Thyroid gland (tissue), 4 donors: ENCODE measurements around the gene UBQLNL. TPM values are rescaled to one million over a fixed set of nuclear protein-coding genes. Genes with fewer than 3 reads are reported as not detected.

Experiments
- DNase-seq, 2 donors: peaks; one replicate each; pipeline ENCODE4 v3.0.0-alpha.2; 2019
- H3K27ac ChIP-seq, 3 donors: fragments of 200-600 bp; sonication (generic); 1 replicate in 2 of 3; 2 replicates in 1 of 3; pipeline ENCODE4 v1.5.1; 2016 to 2019; ENCODE audit warnings: mild to moderate bottlenecking in 1 of 3, moderate library complexity in 1 of 3
- H3K27me3 ChIP-seq: fragments of 200-600 bp; sonication (generic); one replicate; pipeline ENCODE4 v1.5.1; 2019
- H3K36me3 ChIP-seq, 2 donors: fragments of 200-600 bp; sonication (generic); one replicate each; pipeline ENCODE4 v1.5.1; 2016 to 2019
- H3K4me1 ChIP-seq, 2 donors: fragments of 200-600 bp; sonication (generic); one replicate each; pipeline ENCODE4 v1.5.1; 2017 to 2019
- H3K4me3 ChIP-seq, 3 donors: fragments of 200-600 bp; sonication (generic); replicated peaks in 1 of 3; 1 replicate in 2 of 3; 2 replicates in 1 of 3; pipeline ENCODE4 v1.5.1; 2016; ENCODE audit warnings: mild to moderate bottlenecking in 1 of 3
- H3K9me3 ChIP-seq: fragments of 200-600 bp; sonication (generic); one replicate; pipeline ENCODE4 v1.5.1; 2017
- POLR2A ChIP-seq, 2 donors: fragments of 450-650 bp; IDR thresholded peaks; one replicate each; pipeline ENCODE4 v1.6.1; 2017; ENCODE audit warnings: antibody characterized with exemption in 2 of 2, mild to moderate bottlenecking in 2 of 2, moderate library complexity in 1 of 2
- WGBS, 2 donors: methylation state at CpG; one replicate each; pipeline ENCODE4 v1.1.5; 2017; 5-methylcytosine and 5-hydroxymethylcytosine counted together
- intact Hi-C: fragments of 100-400 bp; cut with DNase I; formaldehyde crosslinking; loops from one replicate; pipeline ENCODE4 v1.15.1; 2023
- total RNA-seq, 4 donors: library from RNA; depleted of rRNA; stranded (reverse); fragments of >200 nt; gene quantifications; one replicate each; pipeline ENCODE4 v1.2.3, GENCODE V29; 2016
- TF ChIP-seq, protein P1 (sequence below), 6 experiments: fragments of 200-600 bp in 3 of 6; fragments of 450-650 bp in 3 of 6; sonication (generic) in 3 of 6; IDR thresholded peaks; one replicate each; pipeline ENCODE4 v1.5.1; 2016 to 2019; ENCODE audit warnings: antibody characterized with exemption in 6 of 6, mild to moderate bottlenecking in 2 of 6, inconsistent platforms in 1 of 6, moderate library complexity in 1 of 6

Gene UBQLNL
- total RNA-seq, 4 donors from 2014 or later = 0.54 to 2.0 (median 0.87) TPM

DNA sequence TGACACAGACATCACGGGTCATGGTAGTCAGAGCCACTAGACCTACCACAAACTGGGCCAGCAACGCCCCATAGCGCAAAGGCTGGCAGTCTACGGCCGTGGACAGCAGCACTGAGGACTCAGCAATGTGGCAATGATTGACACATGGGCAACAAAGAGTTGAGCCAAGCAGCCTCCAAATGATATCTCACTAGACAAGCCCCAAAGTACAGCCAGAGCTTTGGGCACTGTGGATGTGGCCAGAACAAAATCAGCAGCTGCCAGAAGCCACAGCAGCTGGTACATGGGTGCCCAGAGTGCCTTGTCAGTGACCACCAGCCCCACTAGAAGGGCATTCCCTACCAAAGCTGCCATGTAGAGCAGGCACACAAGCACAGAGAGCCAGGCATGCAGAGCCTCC is 11.2 kb upstream of the UBQLNL start:
- intact Hi-C loops = no loop called here
- Histone ChIP-seq H3K36me3 (no peaks in the 10 kb centered on the region), H3K4me3 (no peak overlapping the region), H3K4me1 (no peaks in the 10 kb centered on the region), H3K9me3 (no peaks in the 10 kb centered on the region), H3K27me3 (no peaks in the 10 kb centered on the region), H3K27ac (no peak overlapping the region)
- no peak for DNase-seq
- TF ChIP-seq, protein P1, sequence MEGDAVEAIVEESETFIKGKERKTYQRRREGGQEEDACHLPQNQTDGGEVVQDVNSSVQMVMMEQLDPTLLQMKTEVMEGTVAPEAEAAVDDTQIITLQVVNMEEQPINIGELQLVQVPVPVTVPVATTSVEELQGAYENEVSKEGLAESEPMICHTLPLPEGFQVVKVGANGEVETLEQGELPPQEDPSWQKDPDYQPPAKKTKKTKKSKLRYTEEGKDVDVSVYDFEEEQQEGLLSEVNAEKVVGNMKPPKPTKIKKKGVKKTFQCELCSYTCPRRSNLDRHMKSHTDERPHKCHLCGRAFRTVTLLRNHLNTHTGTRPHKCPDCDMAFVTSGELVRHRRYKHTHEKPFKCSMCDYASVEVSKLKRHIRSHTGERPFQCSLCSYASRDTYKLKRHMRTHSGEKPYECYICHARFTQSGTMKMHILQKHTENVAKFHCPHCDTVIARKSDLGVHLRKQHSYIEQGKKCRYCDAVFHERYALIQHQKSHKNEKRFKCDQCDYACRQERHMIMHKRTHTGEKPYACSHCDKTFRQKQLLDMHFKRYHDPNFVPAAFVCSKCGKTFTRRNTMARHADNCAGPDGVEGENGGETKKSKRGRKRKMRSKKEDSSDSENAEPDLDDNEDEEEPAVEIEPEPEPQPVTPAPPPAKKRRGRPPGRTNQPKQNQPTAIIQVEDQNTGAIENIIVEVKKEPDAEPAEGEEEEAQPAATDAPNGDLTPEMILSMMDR (IDR thresholded peaks at IDR 0.05) = no peak
- no peak for TF ChIP-seq POLR2A (IDR thresholded peaks at IDR 0.05)
- WGBS, 2 donors = 98 to 100% methylated on average over 4 to 5 of the region's 5 CpGs

DNA sequence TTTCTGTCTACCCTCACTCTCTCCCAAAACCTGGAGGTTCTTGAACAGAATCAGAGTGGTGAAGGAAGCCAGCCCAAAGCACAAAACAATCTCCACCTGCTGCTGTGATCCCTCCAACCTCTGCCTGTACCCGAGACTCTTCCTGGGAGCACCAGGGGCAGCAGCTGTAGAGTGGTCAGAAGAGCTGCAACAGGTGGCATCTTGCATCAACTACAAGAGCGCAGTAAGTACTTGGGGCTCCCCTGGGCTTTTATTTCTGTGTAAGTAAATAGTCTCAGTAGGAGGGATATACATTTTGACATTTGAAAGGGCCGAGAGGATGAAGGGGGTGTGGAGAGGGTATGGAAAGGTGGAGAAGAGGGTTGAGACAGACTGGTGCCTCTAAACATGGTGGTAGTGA is 8.3 kb upstream of the UBQLNL start:
- DNase-seq = no peak
- H3K4me3 ChIP-seq = no peak overlapping the region
- no peaks in the 10 kb centered on the region for H3K9me3 ChIP-seq
- intact Hi-C loops = no loop called here
- WGBS, 2 donors = 68 to 76% methylated on average over 3 of the region's 3 CpGs
- no peaks in the 10 kb centered on the region for H3K27me3 ChIP-seq
- no peak overlapping the region for H3K27ac ChIP-seq
- TF ChIP-seq, protein P1 (IDR thresholded peaks at IDR 0.05) = no peak
- no peak for TF ChIP-seq POLR2A (IDR thresholded peaks at IDR 0.05)
- no peaks in the 10 kb centered on the region for H3K4me1 ChIP-seq
- no peaks in the 10 kb centered on the region for H3K36me3 ChIP-seq

DNA sequence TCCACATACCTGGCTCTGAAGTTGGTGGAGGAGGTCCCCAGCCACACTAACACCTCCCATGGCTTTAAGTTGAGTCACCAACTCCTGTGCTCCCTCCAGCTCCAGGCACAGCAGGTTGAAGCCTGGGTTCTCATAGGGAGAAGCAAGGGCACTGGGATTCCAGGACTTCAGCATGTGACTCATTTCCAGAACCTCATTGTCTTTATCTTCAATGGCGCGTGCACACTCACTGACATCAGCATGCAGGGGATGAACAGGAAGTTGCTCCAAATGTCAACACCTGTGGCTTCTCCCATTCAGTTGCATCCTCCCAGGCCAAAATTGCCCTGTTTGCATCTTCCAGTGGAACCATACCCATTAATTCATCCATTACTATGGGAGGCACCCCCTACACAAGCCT is 5.8 kb upstream of the UBQLNL start:
- H3K4me1 ChIP-seq = no peaks in the 10 kb centered on the region
- intact Hi-C loops = no loop called here
- DNase-seq = no peak
- H3K27me3 ChIP-seq = no peaks in the 10 kb centered on the region
- H3K4me3 ChIP-seq = no peak overlapping the region
- H3K27ac ChIP-seq = no peak overlapping the region
- H3K9me3 ChIP-seq = no peaks in the 10 kb centered on the region
- TF ChIP-seq, protein P1 (IDR thresholded peaks at IDR 0.05) = no peak
- TF ChIP-seq POLR2A (IDR thresholded peaks at IDR 0.05) = no peak
- 77 to 95% methylated on average over 2 of the region's 2 CpGs for WGBS, 2 donors
- no peaks in the 10 kb centered on the region for H3K36me3 ChIP-seq

GRCh38 chr11:5521540-5521939 is 5.0 kb upstream of the UBQLNL start:
- no peaks in the 10 kb centered on the region for H3K36me3 ChIP-seq
- no peak overlapping the region for H3K27ac ChIP-seq
- H3K4me3 ChIP-seq = no peak overlapping the region
- no peaks in the 10 kb centered on the region for H3K9me3 ChIP-seq
- DNase-seq = no peak
- H3K27me3 ChIP-seq = no peaks in the 10 kb centered on the region
- WGBS, 2 donors = 94 to 97% methylated on average over 4 of the region's 4 CpGs
- intact Hi-C loops = no loop called here
- no peaks in the 10 kb centered on the region for H3K4me1 ChIP-seq
- no peak for TF ChIP-seq POLR2A (IDR thresholded peaks at IDR 0.05)
- TF ChIP-seq, protein P1 (IDR thresholded peaks at IDR 0.05) = no peak

- no peaks in the 10 kb centered on the region for H3K9me3 ChIP-seq
- H3K36me3 ChIP-seq = no peaks in the 10 kb centered on the region
- TF ChIP-seq, protein P1 (IDR thresholded peaks at IDR 0.05) = no peak
- TF ChIP-seq POLR2A (IDR thresholded peaks at IDR 0.05) = no peak
- H3K27me3 ChIP-seq = no peaks in the 10 kb centered on the region
- H3K27ac ChIP-seq = no peak overlapping the region
- H3K4me3 ChIP-seq = no peak overlapping the region
- no peaks in the 10 kb centered on the region for H3K4me1 ChIP-seq
- intact Hi-C loops = no loop called here
- no peak for DNase-seq
Measured at GRCh38 chr11:5514841-5515240, 1.7 kb downstream of the UBQLNL start.
